HCT116 (cell line): ENCODE data around the gene ABCG5. TPM values are rescaled to one million over a fixed set of nuclear protein-coding genes. Genes with fewer than 3 reads are reported as not detected.

ENCODE experiments used
- ATAC-seq: fragments of 200-7000 bp; cut with Tn5 transposase; 2 replicates; pipeline ENCODE4 v1.9.1; 2020; ENCODE audit warnings: mild to moderate bottlenecking, moderate library complexity
- BruUV-seq: library from RNA; stranded (reverse); fragments of 400-500 nt; replicated peaks from 2 replicates; lab custom pipeline; 2021; lab: Mats Ljungman, UMichigan
- CTCF ChIA-PET: fragments of 300-600 bp; sonication (Branson Sonifier 250); formaldehyde crosslinking; loops from one replicate; lab custom pipeline; 2021; ENCODE audit warnings: antibody characterized with exemption; lab: Charles Lee
- POLR2A ChIA-PET: fragments of 300-600, 350-600 bp; sonication (Branson Sonifier 250); formaldehyde crosslinking; loops from one replicate; lab custom pipeline; 2021; ENCODE audit warnings: antibody characterized with exemption; lab: Charles Lee
- RAD21 ChIA-PET, 2 experiments: fragments of 300-600 bp; sonication (Branson Sonifier 250); formaldehyde crosslinking; loops; one replicate each; lab custom pipeline; 2023; ENCODE audit warnings: low total read pairs in 2 of 2; ENCODE audit not compliant: uncharacterized antibody in 2 of 2, unreplicated experiment in 2 of 2, low non-redundant PET in 1 of 2; lab: Charles Lee
- DNase-seq: peaks from one replicate; pipeline ENCODE4 v3.0.0-alpha.2; 2010; ENCODE audit warnings: low read depth, low spot score
- H2AFZ ChIP-seq: fragments of 200-600 bp; shearing (Covaris generic), sonication (generic); 2 replicates; pipeline ENCODE4 v1.6.1; 2017; ENCODE audit warnings: low read depth, mixed run types, mixed read lengths, antibody characterized with exemption, low read length; ENCODE audit not compliant: poor library complexity, severe bottlenecking
- H3K27ac ChIP-seq: 2 replicates; pipeline ENCODE4 v1.5.1; 2012; ENCODE audit warnings: low read depth, low read length
- H3K27me3 ChIP-seq: fragments of 200-600 bp; sonication (generic); 2 replicates; pipeline ENCODE4 v1.6.1; 2016; ENCODE audit warnings: mixed run types, low read length, mixed read lengths; ENCODE audit not compliant: insufficient read depth
- H3K36me3 ChIP-seq, 2 experiments: fragments of 200-500 bp in 1 of 2; fragments of 200-600 bp in 1 of 2; sonication (Bioruptor generic) in 1 of 2; sonication (generic) in 1 of 2; 2 replicates each; pipeline versions ENCODE4 v1.5.1 to v1.6.1; 2014 to 2016; ENCODE audit warnings: low read length in 2 of 2, inconsistent platforms in 1 of 2, mixed read lengths in 1 of 2, mixed run types in 1 of 2; ENCODE audit not compliant: insufficient read depth in 2 of 2, control insufficient read depth in 1 of 2
- H3K4me1 ChIP-seq, 2 experiments: fragments of 200-600 bp in 1 of 2; sonication (generic) in 1 of 2; 2 replicates each; pipeline versions ENCODE4 v1.5.1 to v1.6.1; 2012 to 2017; ENCODE audit warnings: low read length in 2 of 2, inconsistent platforms in 1 of 2, mild to moderate bottlenecking in 1 of 2, mixed read lengths in 1 of 2, mixed run types in 1 of 2, moderate library complexity in 1 of 2; ENCODE audit not compliant: insufficient read depth in 2 of 2, control insufficient read depth in 1 of 2
- H3K4me2 ChIP-seq: fragments of 200-600 bp; sonication (generic); 2 replicates; pipeline ENCODE4 v1.6.1; 2017; ENCODE audit warnings: mixed run types, low read length, mixed read lengths
- H3K4me3 ChIP-seq, 2 experiments: fragments of 200-600 bp in 1 of 2; sonication (generic) in 1 of 2; replicated peaks in 1 of 2; 2 replicates each; pipeline ENCODE4 v1.5.1; 2011 to 2016; ENCODE audit warnings: low read length in 2 of 2, control low read depth in 1 of 2, low read depth in 1 of 2, mild to moderate bottlenecking in 1 of 2, mixed read lengths in 1 of 2, mixed run types in 1 of 2
- H3K79me2 ChIP-seq: fragments of 200-600 bp; sonication (generic); 2 replicates; pipeline ENCODE4 v1.6.1; 2017; ENCODE audit warnings: mild to moderate bottlenecking, mixed run types, low read length, moderate library complexity, mixed read lengths; ENCODE audit not compliant: insufficient read depth
- H3K9ac ChIP-seq: fragments of 200-600 bp; sonication (generic); 2 replicates; pipeline ENCODE4 v1.6.1; 2016; ENCODE audit warnings: low read length, mixed read lengths
- H3K9me2 ChIP-seq: fragments of 200-600 bp; sonication (generic), shearing (Covaris generic); 2 replicates; pipeline ENCODE4 v1.6.1; 2017; ENCODE audit warnings: mixed run types, mild to moderate bottlenecking, moderate library complexity; ENCODE audit not compliant: insufficient read depth
- H3K9me3 ChIP-seq, 2 experiments: fragments of 200-500 bp in 1 of 2; fragments of 200-600 bp in 1 of 2; sonication (Bioruptor generic) in 1 of 2; sonication (generic) in 1 of 2; 2 replicates each; pipeline ENCODE4 v1.6.1; 2014 to 2017; ENCODE audit warnings: low read length in 2 of 2, mixed read lengths in 2 of 2, inconsistent platforms in 1 of 2, low read depth in 1 of 2, mild to moderate bottlenecking in 1 of 2, mixed run types in 1 of 2, moderate library complexity in 1 of 2; ENCODE audit not compliant: control insufficient read depth in 1 of 2, insufficient read depth in 1 of 2
- H4K20me1 ChIP-seq: fragments of 200-600 bp; sonication (generic), shearing (Covaris generic); 2 replicates; pipeline ENCODE4 v1.6.1; 2017; ENCODE audit warnings: mixed run types, mild to moderate bottlenecking, moderate library complexity; ENCODE audit not compliant: insufficient read depth
- ATF3 ChIP-seq: IDR thresholded peaks from 2 replicates; pipeline ENCODE4 v1.6.1; 2012
- CBX3 ChIP-seq: IDR thresholded peaks from 2 replicates; pipeline ENCODE4 v1.6.1; 2012; ENCODE audit warnings: low read depth
- CEBPB ChIP-seq: IDR thresholded peaks from 2 replicates; pipeline ENCODE4 v1.6.1; 2012; ENCODE audit warnings: low read depth
- EGR1 ChIP-seq: IDR thresholded peaks from 2 replicates; pipeline ENCODE4 v1.6.1; 2012; ENCODE audit warnings: low read depth
- EZH2phosphoT487 ChIP-seq: fragments of 200-600 bp; IDR thresholded peaks from 2 replicates; pipeline ENCODE4 v1.6.1; 2018; ENCODE audit warnings: antibody characterized with exemption, borderline replicate concordance
- FOSL1 ChIP-seq: IDR thresholded peaks from 2 replicates; pipeline ENCODE4 v1.6.1; 2012; ENCODE audit warnings: low read depth
- JUND ChIP-seq: IDR thresholded peaks from 2 replicates; pipeline ENCODE4 v1.6.1; 2012
- POLR2A ChIP-seq: IDR thresholded peaks from 2 replicates; pipeline ENCODE4 v1.7.0; 2011; ENCODE audit warnings: borderline replicate concordance; ENCODE audit not compliant: insufficient read depth, insufficient read length; ENCODE audit errors: extremely low read depth
- POLR2AphosphoS5 ChIP-seq: IDR thresholded peaks from 2 replicates; pipeline ENCODE4 v1.6.1; 2011; ENCODE audit warnings: mild to moderate bottlenecking, low read depth, low read length, moderate library complexity
- SIN3A ChIP-seq: IDR thresholded peaks from 2 replicates; pipeline ENCODE4 v1.6.1; 2012; ENCODE audit warnings: low read depth
- SP1 ChIP-seq: IDR thresholded peaks from 2 replicates; pipeline ENCODE4 v1.6.1; 2012; ENCODE audit warnings: low read depth
- SRF ChIP-seq: IDR thresholded peaks from 2 replicates; pipeline ENCODE4 v1.6.1; 2012; ENCODE audit warnings: low read depth
- TCF7L2 ChIP-seq: IDR thresholded peaks from 2 replicates; pipeline ENCODE4 v1.7.0; 2011; ENCODE audit warnings: borderline replicate concordance, inconsistent platforms; ENCODE audit not compliant: insufficient read depth, insufficient read length; ENCODE audit errors: extremely low read depth
- YY1 ChIP-seq: IDR thresholded peaks from 2 replicates; pipeline ENCODE4 v1.6.1; 2011; ENCODE audit warnings: low read length, low read depth, moderate library complexity, mild to moderate bottlenecking; ENCODE audit not compliant: insufficient replicate concordance; ENCODE audit errors: extremely low read depth
- ZFX ChIP-seq: fragments of 450-650 bp; IDR thresholded peaks from 2 replicates; pipeline ENCODE4 v1.6.1; 2017
- ZNF274 ChIP-seq: fragments of 200-500 bp; sonication (Bioruptor generic); IDR thresholded peaks from 2 replicates; pipeline ENCODE4 v1.6.1; 2014; ENCODE audit warnings: mild to moderate bottlenecking, low read depth, low read length, inconsistent platforms
- intact Hi-C: fragments of 100-400 bp; cut with micrococcal nuclease; formaldehyde crosslinking; loops from 2 replicates; pipeline ENCODE4 v1.10.0; 2022
- total RNA-seq: library from RNA; stranded (reverse); gene quantifications from one replicate; pipeline ENCODE4 v1.2.1, GENCODE V29; 2021; ENCODE audit not compliant: unreplicated experiment
- TF ChIP-seq, protein P1 (sequence below): IDR thresholded peaks from 2 replicates; pipeline ENCODE4 v1.6.1; 2012
- TF ChIP-seq, protein P2 (sequence below): IDR thresholded peaks from 2 replicates; pipeline ENCODE4 v1.6.1; 2011; ENCODE audit warnings: mild to moderate bottlenecking, low read length, moderate library complexity; ENCODE audit not compliant: insufficient replicate concordance; ENCODE audit errors: extremely low read depth

The ABCG5 gene
- total RNA-seq, 1 experiment from 2014 or later: not detected

- RAD21 ChIA-PET: no interaction called here
- no peaks in the 10 kb centered on the region for H4K20me1 ChIP-seq
- H3K27ac ChIP-seq: peak within 1 kb of the TSS; percentile 67
- no peaks in the 10 kb centered on the region for H3K79me2 ChIP-seq
- peak within 1 kb of the TSS; percentile 73 for H3K9ac ChIP-seq
- H3K9me3 ChIP-seq: no peaks in the 10 kb centered on the region
- TF ChIP-seq CEBPB (no peak), EGR1 (peak; percentile 67; the same call in 1 of the 2 replicates), JUND (no peak), EZH2phosphoT487 (no peak), ZFX (peak; percentile 65; the same call in 1 of the 2 replicates), SIN3A (peak; percentile 69; the same call in 1 of the 2 replicates), CBX3 (no peak; the same call in 1 of the 2 replicates), TCF7L2 (peak; percentile 14), POLR2A (peak; percentile 72), SRF (no peak), SP1 (peak; percentile 39; the same call in 1 of the 2 replicates), POLR2AphosphoS5 (peak; percentile 89), ZNF274 (no peak), ATF3 (no peak), FOSL1 (no peak), YY1 (no peak)
- TF ChIP-seq, protein P1, sequence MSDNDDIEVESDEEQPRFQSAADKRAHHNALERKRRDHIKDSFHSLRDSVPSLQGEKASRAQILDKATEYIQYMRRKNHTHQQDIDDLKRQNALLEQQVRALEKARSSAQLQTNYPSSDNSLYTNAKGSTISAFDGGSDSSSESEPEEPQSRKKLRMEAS: peak; percentile 73
- TF ChIP-seq, protein P2, sequence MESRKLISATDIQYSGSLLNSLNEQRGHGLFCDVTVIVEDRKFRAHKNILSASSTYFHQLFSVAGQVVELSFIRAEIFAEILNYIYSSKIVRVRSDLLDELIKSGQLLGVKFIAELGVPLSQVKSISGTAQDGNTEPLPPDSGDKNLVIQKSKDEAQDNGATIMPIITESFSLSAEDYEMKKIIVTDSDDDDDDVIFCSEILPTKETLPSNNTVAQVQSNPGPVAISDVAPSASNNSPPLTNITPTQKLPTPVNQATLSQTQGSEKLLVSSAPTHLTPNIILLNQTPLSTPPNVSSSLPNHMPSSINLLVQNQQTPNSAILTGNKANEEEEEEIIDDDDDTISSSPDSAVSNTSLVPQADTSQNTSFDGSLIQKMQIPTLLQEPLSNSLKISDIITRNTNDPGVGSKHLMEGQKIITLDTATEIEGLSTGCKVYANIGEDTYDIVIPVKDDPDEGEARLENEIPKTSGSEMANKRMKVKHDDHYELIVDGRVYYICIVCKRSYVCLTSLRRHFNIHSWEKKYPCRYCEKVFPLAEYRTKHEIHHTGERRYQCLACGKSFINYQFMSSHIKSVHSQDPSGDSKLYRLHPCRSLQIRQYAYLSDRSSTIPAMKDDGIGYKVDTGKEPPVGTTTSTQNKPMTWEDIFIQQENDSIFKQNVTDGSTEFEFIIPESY: no peak
- peak within 1 kb of the TSS; percentile 82 for H3K4me2 ChIP-seq
- CTCF ChIA-PET: interaction anchor here (1.7 kb wide), 1 partner anchor 169 kb away, joined by 4 read pairs; no protein-coding TSS in a partner anchor
- ATAC-seq: peak; percentile 100
- peak within 1 kb of the TSS; percentile 58 to 71 for H3K4me3 ChIP-seq
- no peaks in the 10 kb centered on the region for H3K36me3 ChIP-seq
- POLR2A ChIA-PET: interaction anchor here (1.0 to 1.4 kb wide), 2 partner anchors 8 to 20 kb away, joined by 3 to 4 read pairs; no protein-coding TSS in a partner anchor
- no peaks in the 10 kb centered on the region for H3K9me2 ChIP-seq
- intact Hi-C loops: no loop called here
- H2AFZ ChIP-seq: peak within 1 kb of the TSS; percentile 75
- no peaks in the 10 kb centered on the region for H3K27me3 ChIP-seq
- TSS peak; percentile 72 for BruUV-seq
- DNase-seq: peak; percentile 89
- H3K4me1 ChIP-seq: peaks cover 2 to 6% of the 10 kb centered on the region in 2 experiments; a peak in 1 of 4 replicates
Measured at GRCh38 chr2:43773876-43774613, 64.6 kb downstream of the ABCG5 start, which contains the start of gene DYNC2LI1. TSS of gene DYNC2LI1 (plus strand) at chr2:43774039. CDS start at chr2:43774139, 100 bp downstream.
